Nephron (organoid): ENCODE measurements around the gene GAREM1.

Experiments
- H3K27ac Mint-ChIP-seq, 3 experiments: 2 replicates each; pipeline ENCODE4 v1.8.0; 2020; ENCODE audit warnings: mixed read lengths in 3 of 3, mild to moderate bottlenecking in 2 of 3, moderate library complexity in 1 of 3
- H3K27me3 Mint-ChIP-seq: 2 replicates; pipeline ENCODE4 v1.8.0; 2021; ENCODE audit warnings: low read depth, mild to moderate bottlenecking, moderate library complexity, mixed read lengths
- H3K36me3 Mint-ChIP-seq: 2 replicates; pipeline ENCODE4 v1.8.0; 2020; ENCODE audit warnings: low read depth, mixed read lengths
- H3K4me1 Mint-ChIP-seq: 2 replicates; pipeline ENCODE4 v1.8.0; 2020; ENCODE audit warnings: mixed read lengths
- H3K4me3 Mint-ChIP-seq, 3 experiments: 2 replicates each; pipeline ENCODE4 v1.8.0; 2020; ENCODE audit warnings: mild to moderate bottlenecking in 3 of 3, mixed read lengths in 3 of 3, moderate library complexity in 2 of 3
- H3K9me3 Mint-ChIP-seq: 2 replicates; pipeline ENCODE4 v1.8.0; 2020; ENCODE audit warnings: mixed read lengths
- CTCF ChIP-seq, 3 experiments: fragments of 200-600 bp; sonication (generic); IDR thresholded peaks; one replicate each; pipeline ENCODE4 v1.5.0; 2021; ENCODE audit warnings: antibody characterized with exemption in 3 of 3; ENCODE audit not compliant: unreplicated experiment in 3 of 3

GAREM1 gene

DNA sequence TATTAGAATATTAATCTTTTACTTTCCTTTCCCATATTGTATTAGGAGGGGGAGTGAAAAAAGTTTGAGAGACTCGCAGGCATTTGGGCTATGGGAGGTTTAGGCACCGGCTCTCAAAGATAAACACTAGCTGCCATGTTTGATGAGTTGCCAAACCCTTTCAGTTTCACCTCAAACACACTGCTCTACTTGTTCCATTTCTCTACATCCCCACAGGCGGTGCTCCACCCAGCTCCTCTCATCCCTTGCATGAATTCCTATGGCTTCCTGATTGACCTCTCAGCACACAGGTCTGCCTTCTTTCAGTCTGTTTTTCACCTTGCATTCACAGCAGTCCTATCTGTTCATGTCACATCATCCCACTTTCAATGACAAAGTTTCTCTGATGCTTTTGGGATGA, 215.1 kb downstream of the GAREM1 start:
- no peaks in the 10 kb centered on the region for H3K36me3 Mint-ChIP-seq
- H3K4me1 Mint-ChIP-seq = no peaks in the 10 kb centered on the region
- H3K27ac Mint-ChIP-seq = no peak overlapping the region
- no peaks in the 10 kb centered on the region for H3K9me3 Mint-ChIP-seq
- no peak for TF ChIP-seq CTCF (IDR thresholded peaks at IDR 0.05; ENCODE audit: unreplicated experiment in 3 of 3)
- no peak overlapping the region for H3K4me3 Mint-ChIP-seq
- no peaks in the 10 kb centered on the region for H3K27me3 Mint-ChIP-seq

DNA sequence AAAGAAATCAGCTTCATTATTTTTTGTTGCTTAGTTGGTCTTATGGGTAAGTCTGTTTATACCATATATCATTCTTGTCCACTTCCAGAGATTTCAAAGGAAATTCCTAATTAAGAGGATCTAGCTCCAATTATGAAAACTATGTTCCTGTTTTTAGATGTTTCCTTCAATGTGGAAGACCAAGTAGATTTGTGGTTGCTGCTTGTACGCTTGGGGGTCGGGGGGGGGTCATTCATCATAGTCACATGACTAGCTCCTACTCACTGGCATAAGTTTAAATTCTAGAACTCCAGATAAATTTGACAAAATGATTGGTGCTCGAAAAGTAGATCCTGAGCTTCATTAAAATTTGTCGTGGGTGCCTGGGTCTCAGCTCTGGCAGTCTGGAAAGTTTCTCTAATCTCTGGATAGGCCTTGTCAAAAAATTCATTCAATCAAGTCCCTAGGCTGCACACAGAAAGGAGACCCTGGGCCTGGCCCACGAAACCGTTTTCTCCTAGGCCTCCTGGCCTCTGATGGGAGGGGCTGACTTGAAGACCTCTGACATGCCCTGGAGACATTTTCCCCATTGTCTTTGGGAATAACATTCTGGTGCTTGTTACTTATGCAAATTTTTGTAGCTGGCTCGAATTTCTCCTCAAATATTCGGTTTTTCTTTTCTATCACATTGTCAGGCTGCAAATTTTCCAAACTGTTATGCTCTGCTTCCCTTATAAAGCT, 218.4 kb downstream of the GAREM1 start:
- H3K9me3 Mint-ChIP-seq = no peaks in the 10 kb centered on the region
- H3K27ac Mint-ChIP-seq = peak overlapping the region in 1 of 3 experiments; percentile 21
- no peaks in the 10 kb centered on the region for H3K36me3 Mint-ChIP-seq
- no peaks in the 10 kb centered on the region for H3K27me3 Mint-ChIP-seq
- H3K4me1 Mint-ChIP-seq = no peaks in the 10 kb centered on the region
- H3K4me3 Mint-ChIP-seq = no peak overlapping the region
- TF ChIP-seq CTCF (IDR thresholded peaks at IDR 0.05; ENCODE audit: unreplicated experiment in 3 of 3) = no peak

DNA sequence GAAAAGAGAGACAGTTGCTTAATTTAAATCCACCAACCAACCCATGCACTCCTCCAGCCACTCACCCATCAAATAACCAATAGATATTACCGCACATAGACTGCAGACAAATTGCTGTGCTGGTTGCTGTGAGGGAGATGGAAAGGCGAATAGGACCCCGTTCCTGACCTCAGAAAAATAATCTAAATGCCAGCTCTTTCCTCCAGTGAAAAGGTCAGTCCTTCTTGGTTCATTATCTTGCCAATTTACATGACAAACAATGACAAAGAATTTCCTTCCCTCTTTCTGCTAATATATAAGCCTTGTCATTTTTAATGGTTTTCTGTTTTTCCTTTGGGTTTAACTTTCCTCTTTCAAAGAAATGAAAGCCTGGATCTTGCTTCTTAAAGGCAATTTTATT, 219.2 kb downstream of the GAREM1 start:
- TF ChIP-seq CTCF (IDR thresholded peaks at IDR 0.05; ENCODE audit: unreplicated experiment in 3 of 3) = no peak
- H3K27ac Mint-ChIP-seq = no peak overlapping the region
- no peak overlapping the region for H3K4me3 Mint-ChIP-seq
- H3K9me3 Mint-ChIP-seq = no peaks in the 10 kb centered on the region
- H3K4me1 Mint-ChIP-seq = no peaks in the 10 kb centered on the region
- H3K36me3 Mint-ChIP-seq = no peaks in the 10 kb centered on the region
- no peaks in the 10 kb centered on the region for H3K27me3 Mint-ChIP-seq

DNA sequence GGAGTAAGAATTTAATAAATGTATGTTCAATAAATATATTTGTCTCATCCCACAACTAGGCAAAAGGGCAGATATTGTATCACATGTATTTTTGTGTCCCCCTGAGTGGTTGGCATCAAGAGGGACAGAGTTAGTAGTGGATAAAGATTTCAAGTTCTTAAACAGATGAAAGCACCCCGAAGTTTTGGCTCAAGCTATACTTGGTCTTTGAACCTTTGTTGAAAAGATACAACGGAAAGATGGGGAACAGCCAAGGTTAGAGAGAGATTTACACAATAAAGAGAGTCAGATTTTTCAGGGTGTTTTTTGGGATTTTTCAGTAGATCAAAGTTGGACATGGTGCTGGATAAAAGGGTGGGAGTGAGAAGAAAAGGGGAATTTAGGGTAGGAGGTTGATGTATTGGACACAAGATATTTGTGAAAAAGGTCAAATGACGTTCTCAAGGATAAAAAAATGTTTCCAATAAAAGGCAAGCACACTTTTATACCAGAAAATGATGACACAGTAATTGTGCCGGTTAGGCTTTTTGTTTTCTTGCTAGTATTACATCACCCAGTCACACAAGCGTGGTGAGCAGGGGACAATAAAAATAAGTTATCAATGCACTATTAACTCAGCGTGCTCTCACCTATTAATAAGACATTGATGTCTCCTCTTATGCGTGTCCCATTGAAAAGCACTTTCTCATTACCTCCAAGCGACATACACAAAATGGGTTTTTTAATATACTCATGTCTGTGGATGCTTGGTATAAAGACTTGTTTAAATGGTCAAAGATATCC, 221.3 kb downstream of the GAREM1 start:
- no peak overlapping the region for H3K4me3 Mint-ChIP-seq
- TF ChIP-seq CTCF (IDR thresholded peaks at IDR 0.05; ENCODE audit: unreplicated experiment in 3 of 3) = no peak
- no peak overlapping the region for H3K27ac Mint-ChIP-seq
- H3K4me1 Mint-ChIP-seq = no peaks in the 10 kb centered on the region
- H3K27me3 Mint-ChIP-seq = no peaks in the 10 kb centered on the region
- no peaks in the 10 kb centered on the region for H3K9me3 Mint-ChIP-seq
- no peaks in the 10 kb centered on the region for H3K36me3 Mint-ChIP-seq

- Mint-ChIP-seq H3K36me3 (no peaks in the 10 kb centered on the region), H3K4me3 (no peak overlapping the region), H3K9me3 (no peaks in the 10 kb centered on the region), H3K27ac (no peak overlapping the region), H3K4me1 (no peaks in the 10 kb centered on the region), H3K27me3 (no peaks in the 10 kb centered on the region)
- no peak for TF ChIP-seq CTCF (IDR thresholded peaks at IDR 0.05; ENCODE audit: unreplicated experiment in 3 of 3)
These were observed 225.8 kb downstream of the GAREM1 start for GRCh38 chr18:32244881-32245280.
